AG04449 (cell line): Measurements from ENCODE around the gene TRA2B.

ENCODE experiments used
- CTCF ChIA-PET: fragments of 350-600 bp; formaldehyde crosslinking; extraction: SDS; loops from one replicate; lab custom pipeline; 2021; ENCODE audit warnings: antibody characterized with exemption; lab: Yijun Ruan, JAX
- POLR2A ChIA-PET: fragments of 400-600, 350-600 bp; formaldehyde crosslinking; extraction: SDS; loops from one replicate; lab custom pipeline; 2020; ENCODE audit warnings: antibody characterized with exemption, inconsistent platforms; lab: Yijun Ruan, JAX
- DNase-seq: peaks from one replicate; pipeline ENCODE4 v3.0.0-alpha.2; 2010; ENCODE audit warnings: low read depth, low spot score
- H3K4me3 ChIP-seq: 2 replicates; pipeline ENCODE4 v1.5.1; 2011; ENCODE audit warnings: low read depth, mild to moderate bottlenecking, control low read depth, low read length
- CTCF ChIP-seq: IDR thresholded peaks from one replicate; pipeline ENCODE4 v1.5.1; 2011; ENCODE audit warnings: mild to moderate bottlenecking, moderate library complexity, low read length, control low read depth, inconsistent platforms; ENCODE audit not compliant: insufficient read depth; ENCODE audit errors: missing control alignments

The TRA2B gene

GRCh38 chr3:185971579-185971978 lies 33.8 kb upstream of the TRA2B start:
- no peak overlapping the region for H3K4me3 ChIP-seq
- CTCF ChIA-PET = interaction anchor here (1.3 to 2.8 kb wide), 5 partner anchors 9 to 568 kb away, joined by 4 to 11 read pairs (median 6); no protein-coding TSS in a partner anchor
- POLR2A ChIA-PET = no interaction called here
- no peak for DNase-seq
- no peak for TF ChIP-seq CTCF

GRCh38 chr3:185968168-185968567 lies 30.4 kb upstream of the TRA2B start:
- POLR2A ChIA-PET = no interaction called here
- no peak for TF ChIP-seq CTCF

GRCh38 chr3:185966655-185967054 lies 28.8 kb upstream of the TRA2B start:
- POLR2A ChIA-PET = no interaction called here
- CTCF ChIA-PET = interaction anchor here (0.6 to 5.0 kb wide), 7 partner anchors 11 to 574 kb away, joined by 3 to 49 read pairs (median 6); no protein-coding TSS in a partner anchor
- no peak overlapping the region for H3K4me3 ChIP-seq
- DNase-seq = no peak
- no peak for TF ChIP-seq CTCF

More at GRCh38 chr3:185968168-185968567, 30.4 kb upstream of the TRA2B start:
- no peak overlapping the region for H3K4me3 ChIP-seq
- DNase-seq = no peak
- CTCF ChIA-PET = interaction anchor here (0.6 to 5.0 kb wide), 7 partner anchors 8 to 649 kb away, joined by 3 to 49 read pairs (median 6); no protein-coding TSS in a partner anchor

- POLR2A ChIA-PET = no interaction called here
- TF ChIP-seq CTCF = no peak
- CTCF ChIA-PET = interaction anchor here (1.6 to 5.0 kb wide), 5 partner anchors 10 to 312 kb away, joined by 4 to 49 read pairs (median 7); no protein-coding TSS in a partner anchor
- H3K4me3 ChIP-seq = no peak overlapping the region
- DNase-seq = no peak
Observed at GRCh38 chr3:185965496-185965895, 27.7 kb upstream of the TRA2B start.

- no peak for DNase-seq
- ChIA-PET CTCF (interaction anchor here (0.6 to 1.9 kb wide), 4 partner anchors 16 to 315 kb away, joined by 3 to 17 read pairs (median 5); no protein-coding TSS in a partner anchor), POLR2A (no interaction called here)
- no peak overlapping the region for H3K4me3 ChIP-seq
- no peak for TF ChIP-seq CTCF
Observed at GRCh38 chr3:185961675-185962232, 23.9 kb upstream of the TRA2B start.

GRCh38 chr3:185960522-185961288 lies 22.9 kb upstream of the TRA2B start:
- no peak for TF ChIP-seq CTCF
- POLR2A ChIA-PET = no interaction called here
- DNase-seq = no peak
- H3K4me3 ChIP-seq = no peak overlapping the region
- CTCF ChIA-PET = interaction anchor here (0.8 to 10.1 kb wide), 5 partner anchors 8 to 654 kb away, joined by 4 to 172 read pairs (median 5); no protein-coding TSS in a partner anchor
